HG02610 (cell line): Measurements from ENCODE around the gene ARFGEF3.
"Not testable (repeated sequence)": the region's sequence is repeated elsewhere in the genome, so short reads cannot be mapped to it uniquely, and the experiment has no call there.

Source experiments
- ATAC-seq: cut with Tn5 transposase; IDR thresholded peaks from one replicate; pipeline ENCODE4 v1.9.1; 2021; ENCODE audit warnings: mild to moderate bottlenecking, moderate library complexity; ENCODE audit not compliant: unreplicated experiment

Gene ARFGEF3

GRCh38 chr6:138206862-138207261 lies 45.1 kb downstream of the ARFGEF3 start:
- no peak for ATAC-seq

GRCh38 chr6:138211048-138211581 lies 49.4 kb downstream of the ARFGEF3 start:
- ATAC-seq = no peak

- no peak for ATAC-seq
Measured at GRCh38 chr6:138211601-138212000, 49.9 kb downstream of the ARFGEF3 start.

- ATAC-seq = not testable (repeated sequence)
Measured at GRCh38 chr6:138212530-138212929, 50.8 kb downstream of the ARFGEF3 start.

- ATAC-seq = no peak
Measured at GRCh38 chr6:138215093-138215782, 53.5 kb downstream of the ARFGEF3 start.

- ATAC-seq = no peak
Measured at GRCh38 chr6:138218449-138218848, 56.7 kb downstream of the ARFGEF3 start, which contains the start of gene PBOV1. Gene PBOV1, minus strand, starts transcription at chr6:138218491. Its CDS starts 96 bp downstream, at chr6:138218395.

- no peak for ATAC-seq
Measured at GRCh38 chr6:138219398-138219797, 57.7 kb downstream of the ARFGEF3 start.

- ATAC-seq = no peak
Measured at GRCh38 chr6:138219901-138220300, 58.2 kb downstream of the ARFGEF3 start.

GRCh38 chr6:138222901-138223546 lies 61.3 kb downstream of the ARFGEF3 start:
- ATAC-seq = no peak

- ATAC-seq = no peak
Measured at GRCh38 chr6:138225953-138226352, 64.2 kb downstream of the ARFGEF3 start.

- no peak for ATAC-seq
Measured at GRCh38 chr6:138226700-138227315, 65.1 kb downstream of the ARFGEF3 start.

GRCh38 chr6:138227316-138227781 lies 65.6 kb downstream of the ARFGEF3 start:
- ATAC-seq = no peak

GRCh38 chr6:138229072-138229471 lies 67.3 kb downstream of the ARFGEF3 start:
- ATAC-seq = no peak

- no peak for ATAC-seq
Measured at GRCh38 chr6:138229663-138230179, 68.0 kb downstream of the ARFGEF3 start.

- no peak for ATAC-seq
Measured at GRCh38 chr6:138230221-138230620, 68.5 kb downstream of the ARFGEF3 start.

GRCh38 chr6:138230759-138231380 lies 69.1 kb downstream of the ARFGEF3 start:
- ATAC-seq = no peak

- ATAC-seq = no peak
Measured at GRCh38 chr6:138231381-138231886, 69.7 kb downstream of the ARFGEF3 start.

- no peak for ATAC-seq
Measured at GRCh38 chr6:138234363-138234762, 72.6 kb downstream of the ARFGEF3 start.

- ATAC-seq = no peak
Measured at GRCh38 chr6:138235205-138235604, 73.5 kb downstream of the ARFGEF3 start.

- ATAC-seq = no peak
Measured at GRCh38 chr6:138235693-138236092, 74.0 kb downstream of the ARFGEF3 start.

- no peak for ATAC-seq
Measured at GRCh38 chr6:138237463-138237862, 75.7 kb downstream of the ARFGEF3 start.
